Hepatocyte (in vitro differentiated cells): Measurements from ENCODE around the gene USP9Y. TPM values are rescaled to one million over a fixed set of nuclear protein-coding genes. Genes with fewer than 3 reads are reported as not detected.

Source experiments
- DNase-seq: peaks from one replicate; pipeline ENCODE4 v3.0.0-alpha.2; 2016; ENCODE audit warnings: low spot score
- H2AFZ ChIP-seq: fragments of 200-600 bp; sonication (generic); 2 replicates; pipeline ENCODE4 v1.6.0; 2016; ENCODE audit warnings: antibody characterized with exemption, mild to moderate bottlenecking
- H3K27ac ChIP-seq: fragments of 200-600 bp; sonication (generic); 2 replicates; pipeline ENCODE4 v1.5.1; 2016; ENCODE audit warnings: mild to moderate bottlenecking
- H3K27me3 ChIP-seq: fragments of 200-600 bp; sonication (generic); 2 replicates; pipeline ENCODE4 v1.6.1; 2016
- H3K36me3 ChIP-seq: fragments of 200-600 bp; sonication (generic); replicated peaks from 2 replicates; pipeline ENCODE4 v1.5.1; 2016; ENCODE audit warnings: low read depth; ENCODE audit not compliant: insufficient read depth
- H3K4me1 ChIP-seq: fragments of 200-600 bp; sonication (generic); 2 replicates; pipeline ENCODE4 v1.5.1; 2016; ENCODE audit warnings: mild to moderate bottlenecking, moderate library complexity; ENCODE audit not compliant: insufficient read depth
- H3K4me2 ChIP-seq: fragments of 200-600 bp; sonication (generic); 2 replicates; pipeline ENCODE4 v1.6.0; 2016
- H3K4me3 ChIP-seq: fragments of 200-600 bp; sonication (generic); 2 replicates; pipeline ENCODE4 v1.5.1; 2016; ENCODE audit warnings: mild to moderate bottlenecking
- H3K79me2 ChIP-seq: fragments of 200-600 bp; sonication (generic); 2 replicates; pipeline ENCODE4 v1.6.0; 2017; ENCODE audit warnings: mild to moderate bottlenecking
- H3K9me2 ChIP-seq: fragments of 200-600 bp; sonication (generic); replicated peaks from 2 replicates; pipeline ENCODE4 v1.6.0; 2017; ENCODE audit warnings: mild to moderate bottlenecking; ENCODE audit not compliant: insufficient read depth
- H3K9me3 ChIP-seq: fragments of 200-600 bp; sonication (generic); 2 replicates; pipeline ENCODE4 v1.5.1; 2016; ENCODE audit warnings: low read depth, mild to moderate bottlenecking
- H4K20me1 ChIP-seq: fragments of 200-600 bp; sonication (generic); 2 replicates; pipeline ENCODE4 v1.6.0; 2016; ENCODE audit warnings: mild to moderate bottlenecking; ENCODE audit not compliant: insufficient read depth, poor library complexity, severe bottlenecking
- EZH2 ChIP-seq: fragments of 200-600 bp; sonication (generic); IDR thresholded peaks from 2 replicates; pipeline ENCODE4 v1.6.1; 2016; ENCODE audit warnings: antibody characterized with exemption, mild to moderate bottlenecking, borderline replicate concordance
- EZH2phosphoT487 ChIP-seq: fragments of 200-600 bp; sonication (generic); IDR thresholded peaks from one replicate; pipeline ENCODE4 v1.6.1; 2018; ENCODE audit warnings: antibody characterized with exemption, mild to moderate bottlenecking, low read depth, moderate library complexity; ENCODE audit not compliant: unreplicated experiment, severe bottlenecking
- WGBS: methylation state at CpG from one replicate; pipeline ENCODE4 v1.1.6; 2016; ENCODE audit warnings: low lambda C conversion rate; ENCODE audit errors: missing lambda C conversion rate; 5-methylcytosine and 5-hydroxymethylcytosine counted together
- polyA plus RNA-seq: library from polyadenylated mRNA; unstranded; fragments of >200 nt; fragmentation: Nextera tagmentation; extraction: Ambion mirVana; gene quantifications from 2 replicates; pipeline ENCODE4 v1.2.1, GENCODE V29; 2016
- total RNA-seq: library from RNA; depleted of rRNA; stranded (reverse); fragments of >200 nt; gene quantifications from 2 replicates; pipeline ENCODE4 v1.2.3, GENCODE V29; 2014
- TF ChIP-seq, protein P1 (sequence below): fragments of 200-600 bp; sonication (generic); IDR thresholded peaks from 2 replicates; pipeline ENCODE4 v1.5.1; 2016; ENCODE audit warnings: antibody characterized with exemption, mild to moderate bottlenecking; ENCODE audit not compliant: poor library complexity

The USP9Y gene, protein sequence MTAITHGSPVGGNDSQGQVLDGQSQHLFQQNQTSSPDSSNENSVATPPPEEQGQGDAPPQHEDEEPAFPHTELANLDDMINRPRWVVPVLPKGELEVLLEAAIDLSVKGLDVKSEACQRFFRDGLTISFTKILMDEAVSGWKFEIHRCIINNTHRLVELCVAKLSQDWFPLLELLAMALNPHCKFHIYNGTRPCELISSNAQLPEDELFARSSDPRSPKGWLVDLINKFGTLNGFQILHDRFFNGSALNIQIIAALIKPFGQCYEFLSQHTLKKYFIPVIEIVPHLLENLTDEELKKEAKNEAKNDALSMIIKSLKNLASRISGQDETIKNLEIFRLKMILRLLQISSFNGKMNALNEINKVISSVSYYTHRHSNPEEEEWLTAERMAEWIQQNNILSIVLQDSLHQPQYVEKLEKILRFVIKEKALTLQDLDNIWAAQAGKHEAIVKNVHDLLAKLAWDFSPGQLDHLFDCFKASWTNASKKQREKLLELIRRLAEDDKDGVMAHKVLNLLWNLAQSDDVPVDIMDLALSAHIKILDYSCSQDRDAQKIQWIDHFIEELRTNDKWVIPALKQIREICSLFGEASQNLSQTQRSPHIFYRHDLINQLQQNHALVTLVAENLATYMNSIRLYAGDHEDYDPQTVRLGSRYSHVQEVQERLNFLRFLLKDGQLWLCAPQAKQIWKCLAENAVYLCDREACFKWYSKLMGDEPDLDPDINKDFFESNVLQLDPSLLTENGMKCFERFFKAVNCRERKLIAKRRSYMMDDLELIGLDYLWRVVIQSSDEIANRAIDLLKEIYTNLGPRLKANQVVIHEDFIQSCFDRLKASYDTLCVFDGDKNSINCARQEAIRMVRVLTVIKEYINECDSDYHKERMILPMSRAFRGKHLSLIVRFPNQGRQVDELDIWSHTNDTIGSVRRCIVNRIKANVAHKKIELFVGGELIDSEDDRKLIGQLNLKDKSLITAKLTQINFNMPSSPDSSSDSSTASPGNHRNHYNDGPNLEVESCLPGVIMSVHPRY (N-terminal part only)
- not detected in 2 replicates for total RNA-seq
- not detected in 2 replicates for polyA plus RNA-seq

DNA sequence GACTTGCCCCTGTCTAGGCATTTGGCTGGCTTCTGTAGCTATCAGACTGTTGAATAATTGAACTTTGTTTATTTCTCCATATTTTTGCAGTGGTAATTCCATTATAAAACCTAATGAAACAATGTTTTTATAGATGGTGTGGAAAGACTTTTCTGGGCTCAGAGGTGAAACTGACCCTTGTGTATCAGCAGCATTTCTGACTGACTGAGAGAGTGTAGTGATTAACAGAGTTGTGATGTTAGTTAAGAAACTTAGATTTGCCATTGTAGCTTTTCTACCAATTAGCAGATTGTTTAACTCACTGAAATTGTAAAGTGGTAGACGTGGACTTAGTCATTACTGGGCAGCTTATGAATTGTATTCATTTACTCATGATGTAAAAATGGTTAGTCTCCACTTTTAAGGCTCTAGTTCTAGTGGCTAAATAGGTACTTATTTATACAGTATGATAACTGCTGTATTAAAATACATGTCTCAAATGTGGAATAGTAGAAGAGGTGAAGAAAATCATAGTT lies at the start of gene USP9Y:
Gene USP9Y, plus strand, starts transcription at position 51 of the 515 bp plus-strand sequence. CDS start 8,217 bp downstream, outside the sequence.
- TF ChIP-seq, protein P1, sequence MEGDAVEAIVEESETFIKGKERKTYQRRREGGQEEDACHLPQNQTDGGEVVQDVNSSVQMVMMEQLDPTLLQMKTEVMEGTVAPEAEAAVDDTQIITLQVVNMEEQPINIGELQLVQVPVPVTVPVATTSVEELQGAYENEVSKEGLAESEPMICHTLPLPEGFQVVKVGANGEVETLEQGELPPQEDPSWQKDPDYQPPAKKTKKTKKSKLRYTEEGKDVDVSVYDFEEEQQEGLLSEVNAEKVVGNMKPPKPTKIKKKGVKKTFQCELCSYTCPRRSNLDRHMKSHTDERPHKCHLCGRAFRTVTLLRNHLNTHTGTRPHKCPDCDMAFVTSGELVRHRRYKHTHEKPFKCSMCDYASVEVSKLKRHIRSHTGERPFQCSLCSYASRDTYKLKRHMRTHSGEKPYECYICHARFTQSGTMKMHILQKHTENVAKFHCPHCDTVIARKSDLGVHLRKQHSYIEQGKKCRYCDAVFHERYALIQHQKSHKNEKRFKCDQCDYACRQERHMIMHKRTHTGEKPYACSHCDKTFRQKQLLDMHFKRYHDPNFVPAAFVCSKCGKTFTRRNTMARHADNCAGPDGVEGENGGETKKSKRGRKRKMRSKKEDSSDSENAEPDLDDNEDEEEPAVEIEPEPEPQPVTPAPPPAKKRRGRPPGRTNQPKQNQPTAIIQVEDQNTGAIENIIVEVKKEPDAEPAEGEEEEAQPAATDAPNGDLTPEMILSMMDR: no peak
- Histone ChIP-seq H3K4me3 (no peak within 1 kb of the TSS), H3K27ac (no peak within 1 kb of the TSS), H4K20me1 (no peaks in the 10 kb centered on the region), H3K27me3 (no peaks in the 10 kb centered on the region), H3K36me3 (no peaks in the 10 kb centered on the region), H3K79me2 (no peaks in the 10 kb centered on the region), H2AFZ (no peak within 1 kb of the TSS), H3K9me2 (no peaks in the 10 kb centered on the region), H3K4me1 (no peaks in the 10 kb centered on the region), H3K4me2 (no peak within 1 kb of the TSS), H3K9me3 (no peaks in the 10 kb centered on the region)
- DNase-seq: no peak
- no CpG with 5 or more reads among the region's 1 CpG for WGBS

DNA sequence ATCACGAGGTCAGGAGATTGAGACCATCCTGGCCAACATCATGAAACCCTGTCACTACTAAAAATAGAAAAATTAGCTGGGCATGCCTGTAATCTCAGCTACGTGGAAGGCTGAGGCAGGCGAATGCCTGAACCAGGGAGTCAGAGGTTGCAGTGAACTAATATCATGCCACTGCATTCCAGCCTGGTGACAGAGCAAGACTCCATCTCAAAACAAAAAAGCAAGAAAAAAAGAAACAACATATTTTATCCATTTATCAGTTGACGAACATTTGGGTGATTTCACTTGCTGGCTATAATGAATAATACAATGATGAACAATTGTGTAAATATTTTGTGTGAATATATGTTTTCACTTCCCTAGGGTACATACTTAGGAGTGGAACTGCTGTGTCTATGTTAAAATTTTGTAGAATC lies 49.4 kb upstream of the USP9Y start:
- Histone ChIP-seq H3K4me3 (no peak overlapping the region), H3K9me2 (no peaks in the 10 kb centered on the region), H3K79me2 (no peaks in the 10 kb centered on the region), H3K9me3 (no peaks in the 10 kb centered on the region), H4K20me1 (no peaks in the 10 kb centered on the region), H3K27me3 (no peaks in the 10 kb centered on the region), H3K4me2 (no peak overlapping the region), H3K36me3 (no peaks in the 10 kb centered on the region), H3K27ac (no peak overlapping the region), H2AFZ (no peak overlapping the region), H3K4me1 (no peaks in the 10 kb centered on the region)
- TF ChIP-seq EZH2phosphoT487 (no peak), EZH2 (no peak)
- TF ChIP-seq, protein P1: no peak
- no CpG with 5 or more reads among the region's 4 CpGs for WGBS
- DNase-seq: no peak

DNA sequence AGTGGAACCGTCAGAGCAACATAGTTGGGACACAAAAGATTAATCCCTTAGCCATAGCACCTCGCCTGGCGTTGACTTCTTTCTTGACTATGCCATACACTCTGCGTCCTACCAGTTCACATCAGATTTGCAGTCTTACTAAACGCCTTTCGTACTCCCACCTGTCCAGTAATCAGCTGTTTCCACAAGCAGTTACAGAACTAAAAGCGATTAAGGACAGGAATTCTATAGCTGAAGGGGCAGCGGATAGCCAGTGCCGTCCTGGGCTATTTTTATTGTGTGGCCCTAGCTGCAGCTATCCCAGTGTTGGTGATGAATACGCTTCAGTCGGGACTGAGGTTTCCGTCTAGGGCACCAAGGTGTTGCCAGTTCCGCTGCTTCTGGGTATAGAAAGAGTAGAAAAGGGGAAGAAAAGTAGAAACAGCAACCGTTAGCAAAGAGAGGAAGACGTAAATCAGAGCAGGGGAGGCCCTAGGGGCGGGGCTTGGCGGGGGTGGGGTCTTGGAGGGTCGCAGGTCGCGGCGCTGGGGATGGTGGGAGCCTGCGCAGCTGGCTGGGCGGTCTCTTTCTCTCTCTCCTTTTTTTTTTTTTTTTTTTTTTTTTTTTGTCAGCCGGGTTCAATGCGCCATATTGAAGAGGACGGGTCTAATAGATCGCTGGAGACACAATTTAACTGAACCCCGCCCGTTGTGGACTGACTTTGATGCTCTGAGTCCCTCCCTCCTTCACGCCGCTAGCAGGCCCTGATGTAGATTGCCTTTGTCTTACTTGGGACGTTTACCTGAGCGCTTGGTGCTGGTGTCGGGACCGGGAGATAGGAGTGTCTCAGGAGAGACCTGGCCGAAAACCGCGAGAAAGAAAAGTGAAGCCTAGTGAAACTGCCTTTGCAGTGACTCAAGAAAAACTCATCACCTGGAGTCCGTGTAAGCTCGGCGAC lies 39.0 kb upstream of the USP9Y start:
- H3K9me3 ChIP-seq: no peaks in the 10 kb centered on the region
- H3K79me2 ChIP-seq: no peaks in the 10 kb centered on the region
- H3K9me2 ChIP-seq: no peaks in the 10 kb centered on the region
- H3K27me3 ChIP-seq: no peaks in the 10 kb centered on the region
- no peak for TF ChIP-seq EZH2
- H3K4me3 ChIP-seq: no peak overlapping the region
- H3K36me3 ChIP-seq: no peaks in the 10 kb centered on the region
- H3K27ac ChIP-seq: no peak overlapping the region
- no peak overlapping the region for H3K4me2 ChIP-seq
- DNase-seq: no peak
- H2AFZ ChIP-seq: no peak overlapping the region
- no peaks in the 10 kb centered on the region for H4K20me1 ChIP-seq
- no peaks in the 10 kb centered on the region for H3K4me1 ChIP-seq
- no CpG with 5 or more reads among the region's 41 CpGs for WGBS
